HK-2 (cell line): ENCODE measurements around the gene SRGAP2B.
"Not testable (repeated sequence)": the region's sequence is repeated elsewhere in the genome, so short reads cannot be mapped to it uniquely, and the experiment has no call there.

ENCODE experiments used
- DNase-seq: peaks from one replicate; pipeline ENCODE4 v3.0.0-alpha.2; 2018; ENCODE audit not compliant: unreplicated experiment

SRGAP2B gene

DNA sequence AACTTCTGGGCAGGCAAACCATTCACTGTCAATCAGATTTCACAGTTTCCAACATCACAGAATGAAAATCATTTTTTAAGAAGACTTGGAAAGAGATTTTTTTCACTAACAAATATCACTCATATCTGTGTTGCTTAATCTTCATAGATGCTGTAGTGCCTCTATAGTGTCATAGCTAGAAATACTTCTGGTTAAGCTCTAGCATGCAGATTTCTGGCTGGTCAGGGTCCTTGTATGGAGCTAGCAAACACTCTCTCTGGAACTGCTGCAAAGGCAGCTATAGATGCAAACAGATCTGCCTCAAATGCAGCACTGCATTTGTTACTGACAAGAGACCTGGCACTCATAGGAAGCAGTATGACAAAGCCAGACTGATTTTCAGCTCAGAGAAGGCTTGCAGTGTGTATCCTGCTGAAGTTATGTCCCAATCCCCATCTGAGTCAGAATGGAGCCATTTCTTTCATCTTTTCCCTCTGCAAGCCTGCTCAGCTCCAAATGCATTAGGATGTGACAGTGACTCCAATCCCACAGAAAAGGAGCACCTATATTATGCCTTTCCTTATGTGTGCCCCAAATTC is 99.2 kb downstream of the SRGAP2B start:
- DNase-seq, result not testable (repeated sequence)

- DNase-seq, result peak; percentile 4
Measured at GRCh38 chr1:144992915-144993314, 102.2 kb downstream of the SRGAP2B start.

DNA sequence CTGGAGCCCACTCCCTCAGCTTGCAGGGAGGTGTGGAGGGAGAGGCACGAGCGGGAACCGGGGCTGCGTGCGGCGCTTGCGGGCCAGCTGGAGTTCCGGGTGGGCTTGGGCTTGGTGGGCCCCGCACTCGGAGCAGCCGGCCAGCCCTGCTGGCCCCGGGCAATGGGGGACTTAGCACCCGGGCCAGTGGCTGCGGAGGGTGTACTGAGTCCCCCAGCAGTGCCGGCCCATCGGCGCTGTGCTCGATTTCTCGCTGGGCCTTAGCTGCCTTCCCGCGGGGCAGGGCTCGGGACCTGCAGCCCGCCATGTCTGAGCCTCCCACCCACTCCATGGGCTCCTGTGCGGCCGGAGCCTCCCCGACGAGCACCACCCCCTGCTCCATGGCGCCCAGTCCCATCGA is 104.5 kb downstream of the SRGAP2B start:
- not testable (repeated sequence) for DNase-seq

GRCh38 chr1:144987131-144987530 is 108.0 kb downstream of the SRGAP2B start:
- not testable (repeated sequence) for DNase-seq

GRCh38 chr1:144986171-144986860 is 108.8 kb downstream of the SRGAP2B start:
- DNase-seq, result not testable (repeated sequence)

- not testable (repeated sequence) for DNase-seq
Measured at GRCh38 chr1:144985550-144986170, 109.5 kb downstream of the SRGAP2B start.

DNA sequence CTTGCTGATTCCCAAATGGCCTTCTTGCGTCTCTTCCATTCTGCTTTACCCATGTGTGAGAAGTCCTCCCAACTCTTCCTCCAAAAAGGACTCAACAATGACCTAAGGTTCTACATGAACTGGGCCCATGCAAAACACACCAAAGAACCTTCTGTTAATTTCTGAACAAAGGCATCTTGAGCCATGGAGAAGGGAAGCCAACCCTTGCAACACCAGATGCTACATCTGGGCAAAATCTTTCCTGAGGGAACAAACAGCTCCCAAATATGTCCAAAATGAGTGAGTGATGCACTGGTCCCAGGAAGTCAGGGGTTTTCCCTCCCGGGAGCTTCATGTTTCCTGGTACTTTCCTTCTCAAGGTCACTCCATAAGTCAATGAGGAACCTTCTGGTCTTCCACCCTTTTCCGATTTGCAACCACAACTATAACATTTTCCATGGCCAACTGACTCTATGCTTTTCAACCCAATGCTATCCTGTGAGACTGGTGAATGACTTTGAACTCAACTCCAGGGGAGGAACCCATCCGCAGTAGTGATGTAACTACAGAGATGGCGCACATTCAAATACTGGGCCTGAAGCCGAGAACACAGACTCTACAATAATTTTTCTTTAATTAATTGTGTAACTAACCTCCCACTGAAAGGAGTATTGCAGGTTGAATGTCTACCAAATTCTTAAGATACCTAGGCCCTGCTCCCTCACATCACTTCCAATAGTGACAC is 112.2 kb downstream of the SRGAP2B start:
- not testable (repeated sequence) for DNase-seq

- not testable (repeated sequence) for DNase-seq
Measured at GRCh38 chr1:144981157-144981556, 114.0 kb downstream of the SRGAP2B start.

DNA sequence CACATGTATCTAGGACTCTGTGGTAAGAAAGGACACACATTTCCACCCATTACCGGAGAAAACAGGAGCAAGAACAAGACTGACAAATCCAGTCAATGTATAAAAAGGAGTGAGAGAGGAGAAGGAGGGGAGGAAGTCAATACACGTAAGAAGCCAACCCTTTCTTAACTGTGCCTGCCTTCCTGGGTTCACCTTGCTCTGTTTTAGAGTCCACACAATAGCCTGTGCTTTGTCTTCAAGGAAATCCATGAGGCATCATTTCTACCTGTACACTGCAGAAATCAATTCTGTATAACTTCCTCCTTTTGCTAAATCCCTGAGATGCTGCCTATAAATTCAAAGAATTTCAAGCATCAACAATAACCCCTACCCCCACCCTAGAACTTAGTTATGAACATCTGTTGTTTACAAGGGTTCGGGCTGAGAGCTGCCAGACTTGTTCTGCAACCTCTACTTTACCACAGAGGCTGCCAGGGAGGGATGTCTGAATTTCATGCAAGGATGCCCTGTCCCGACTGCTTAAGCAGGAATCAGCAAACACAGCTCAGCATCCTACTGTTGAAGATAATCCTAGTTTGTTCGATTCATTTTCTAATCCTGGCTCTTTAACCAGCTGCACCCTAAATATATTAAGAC is 115.0 kb downstream of the SRGAP2B start:
- not testable (repeated sequence) for DNase-seq

- not testable (repeated sequence) for DNase-seq
Measured at GRCh38 chr1:144977856-144978255, 117.3 kb downstream of the SRGAP2B start.

- DNase-seq, result not testable (repeated sequence)
Measured at GRCh38 chr1:144971936-144972335, 123.2 kb downstream of the SRGAP2B start.

GRCh38 chr1:144966488-144966887 is 128.6 kb downstream of the SRGAP2B start:
- not testable (repeated sequence) for DNase-seq

- DNase-seq, result not testable (repeated sequence)
Measured at GRCh38 chr1:144964765-144965164, 130.4 kb downstream of the SRGAP2B start.

DNA sequence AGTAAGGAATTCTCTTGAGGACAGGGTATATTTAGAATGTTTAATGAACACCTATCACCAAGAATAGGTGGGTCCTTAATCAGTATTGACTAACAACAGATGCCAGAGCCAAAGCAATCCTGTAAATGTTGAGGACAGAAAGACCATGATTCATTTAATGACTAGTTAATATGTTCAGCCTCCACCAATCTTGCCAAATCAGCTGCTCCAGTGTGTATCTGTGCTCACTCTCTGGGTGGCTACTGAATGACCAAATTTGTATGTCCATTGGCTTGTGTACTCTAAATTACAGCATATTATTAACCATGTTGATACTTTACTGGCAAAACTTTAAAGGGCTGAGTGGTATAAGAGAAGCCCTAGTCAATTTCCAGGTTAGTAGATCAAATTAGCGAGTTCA is 130.9 kb downstream of the SRGAP2B start:
- DNase-seq, result not testable (repeated sequence)

DNA sequence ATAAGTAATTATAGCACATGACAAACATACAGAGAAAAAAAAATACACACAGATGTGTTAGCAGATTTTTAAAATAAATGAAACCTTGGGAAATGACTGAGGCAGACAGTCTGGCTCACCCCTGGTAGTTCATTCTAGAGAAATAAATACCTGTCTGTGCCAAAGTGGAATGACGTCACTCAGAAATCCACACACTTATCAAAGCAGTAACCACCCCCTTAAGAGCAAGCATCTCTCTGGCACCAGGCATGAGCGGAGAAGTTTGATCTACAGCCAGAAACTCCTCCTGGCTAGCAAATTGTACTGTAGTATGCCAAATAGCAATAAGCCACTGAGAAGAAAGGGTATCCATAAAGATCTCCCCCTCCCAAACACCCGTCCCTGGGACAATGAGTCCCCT is 131.6 kb downstream of the SRGAP2B start:
- not testable (repeated sequence) for DNase-seq

DNA sequence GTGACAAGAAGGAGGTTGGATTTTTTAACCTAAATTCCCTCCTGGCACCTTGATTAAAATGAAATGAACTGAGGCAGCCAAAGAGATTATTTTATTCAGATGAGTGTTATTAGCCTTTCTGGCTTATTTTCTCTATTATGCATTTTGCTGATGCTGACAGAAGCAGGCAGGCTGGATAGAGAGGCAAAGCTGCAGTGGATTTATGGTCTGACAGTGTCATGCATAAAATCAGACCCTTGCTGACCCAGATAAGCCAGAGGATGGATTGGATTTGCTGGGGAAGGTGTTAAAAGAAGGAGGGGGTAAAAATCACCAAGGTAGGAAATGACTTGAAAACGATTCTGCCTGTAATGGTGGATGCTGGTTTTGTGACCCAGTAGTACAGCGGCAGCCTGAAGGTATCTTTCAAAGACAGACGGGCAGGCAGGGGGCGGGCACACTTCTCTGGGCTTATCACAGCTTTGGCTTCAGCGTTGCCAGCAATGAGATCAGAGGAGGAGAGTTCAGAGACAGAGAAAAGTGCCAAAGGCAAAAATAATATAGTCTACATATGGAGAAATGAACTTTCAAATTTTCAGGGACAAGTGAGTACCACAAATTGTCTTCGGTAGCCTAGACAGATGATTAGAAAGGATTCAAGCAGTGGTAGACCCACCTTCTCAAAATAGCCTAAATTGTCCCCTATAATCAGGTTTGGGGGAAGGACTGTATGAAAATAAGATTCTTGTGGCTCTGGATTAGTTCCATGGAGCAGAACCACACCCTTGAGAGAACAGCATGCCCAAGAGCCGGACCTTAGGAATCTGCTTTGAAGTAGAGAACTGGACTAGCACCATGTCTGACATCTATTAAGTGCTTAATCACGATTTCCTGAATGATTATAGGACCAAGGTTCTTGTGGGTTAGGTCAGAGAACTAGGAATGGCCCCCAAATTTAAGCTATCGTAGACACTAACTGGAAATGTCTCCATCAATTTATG is 133.2 kb downstream of the SRGAP2B start:
- DNase-seq, result not testable (repeated sequence)

DNA sequence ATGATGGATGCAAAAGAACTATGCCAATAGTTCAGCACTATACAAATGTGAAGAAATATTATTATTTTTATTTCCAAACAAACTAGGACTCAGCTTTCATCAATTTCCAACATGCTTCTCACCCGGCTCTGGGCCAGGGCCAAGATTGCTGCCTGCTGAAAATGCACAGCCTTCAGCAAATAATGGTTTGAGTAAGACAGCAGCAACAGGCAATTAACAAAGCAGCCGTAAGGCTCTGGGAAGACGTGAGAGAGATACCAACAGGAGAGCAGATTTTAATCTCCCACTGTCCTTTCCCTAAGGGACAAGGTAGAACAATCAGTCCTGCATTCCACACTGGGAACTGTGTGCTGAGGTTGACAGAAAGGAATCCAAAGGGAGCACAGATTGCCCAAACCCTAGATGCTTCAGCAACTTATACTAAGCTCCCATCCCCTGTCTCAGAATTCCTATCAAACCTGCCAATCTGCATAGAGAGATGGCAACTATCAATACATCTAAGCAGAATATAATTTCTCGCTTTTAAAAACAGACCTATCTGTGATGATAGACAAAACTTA is 134.1 kb downstream of the SRGAP2B start:
- DNase-seq, result not testable (repeated sequence)

DNA sequence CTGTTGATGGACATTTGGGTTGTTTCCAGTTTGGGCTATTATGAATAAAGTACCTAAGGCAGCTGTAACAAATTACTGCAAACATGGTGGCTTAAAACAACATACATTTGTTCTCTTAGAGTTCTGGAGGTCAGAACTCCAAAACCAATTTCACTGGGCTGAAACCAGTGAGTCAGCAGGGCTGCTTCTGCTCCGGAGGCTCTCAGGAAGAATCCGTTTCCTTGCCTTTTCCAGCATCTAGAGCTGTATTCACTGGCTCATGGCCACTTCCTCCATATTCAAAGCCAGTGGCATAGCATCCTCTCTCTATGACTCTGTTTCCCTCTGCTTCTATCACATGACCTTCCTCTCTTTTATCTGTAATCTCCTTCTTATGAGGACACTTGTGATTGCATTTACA is 146.7 kb downstream of the SRGAP2B start:
- DNase-seq, result not testable (repeated sequence)

DNA sequence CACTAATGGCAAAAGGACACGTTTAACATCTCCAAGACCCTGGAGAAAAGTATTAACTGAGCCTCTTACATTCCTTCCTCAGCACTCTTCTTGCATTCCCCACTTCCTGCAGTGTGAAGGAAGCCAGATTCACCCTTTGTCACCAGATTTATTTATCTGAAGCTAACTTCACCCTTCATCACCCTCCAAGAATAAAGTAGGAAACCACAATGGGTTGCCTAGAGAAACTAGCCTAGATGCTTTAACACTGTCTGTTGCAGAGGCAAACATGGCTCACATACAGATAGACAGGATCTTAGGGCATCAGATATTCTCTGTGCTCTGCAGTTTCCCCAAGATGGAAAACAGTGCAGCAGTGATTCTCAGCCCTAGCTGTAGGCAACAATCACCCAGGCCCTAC is 147.6 kb downstream of the SRGAP2B start:
- DNase-seq, result not testable (repeated sequence)
